Dermis lymphatic vessel endothelial cell (primary cell): ENCODE results near the gene EIF5. TPM values are rescaled to one million over a fixed set of nuclear protein-coding genes. Genes with fewer than 3 reads are reported as not detected.

Experiments
- total RNA-seq: library from RNA; depleted of rRNA; stranded (reverse); fragments of >200 nt; gene quantifications from 2 replicates; pipeline ENCODE4 v1.2.1, GENCODE V29; 2014

Gene EIF5
- total RNA-seq: 111 and 125 TPM in 2 replicates

GRCh38 chr14:103333754-103334643, at the start of gene EIF5:
Gene EIF5 (plus strand): TSS chr14:103334237. CDS start chr14:103335861, 1,624 bp downstream.

GRCh38 chr14:103385152-103385928, 51.3 kb downstream of the EIF5 start, which contains the start of gene MARK3:
Gene MARK3 (plus strand): TSS chr14:103385415. CDS start chr14:103386030, 615 bp downstream.

Other genes with a start within 250 kb of the EIF5 start
- 0.09 TPM in 1 of 2 replicates, not detected in the other for gene EXOC3L4, start 239.5 kb upstream of the EIF5 start, total RNA-seq
- gene TNFAIP2, start 210.8 kb upstream of the EIF5 start, total RNA-seq: 34.4 and 79.6 TPM in 2 replicates
- 45.1 and 55.3 TPM in 2 replicates for gene MARK3, start 51.2 kb downstream of the EIF5 start, total RNA-seq
- 2.4 and 6.1 TPM in 2 replicates for gene CKB, start 188.6 kb downstream of the EIF5 start, total RNA-seq
- 3.6 and 4.4 TPM in 2 replicates for gene TRMT61A, start 195.0 kb downstream of the EIF5 start, total RNA-seq
- gene BAG5, start 228.4 kb downstream of the EIF5 start, total RNA-seq: 31.3 and 34.0 TPM in 2 replicates
- gene COA8, start 228.7 kb downstream of the EIF5 start, total RNA-seq: 22.2 and 26.1 TPM in 2 replicates